ENCODE results near the gene MRPS2. TPM values are rescaled to one million over a fixed set of nuclear protein-coding genes. Genes with fewer than 3 reads are reported as not detected.
"Not testable (repeated sequence)": the region's sequence is repeated elsewhere in the genome, so short reads cannot be mapped to it uniquely, and the experiment has no call there.

MRPS2 gene
- total RNA-seq, 1 donor from 2014 or later = 23.4 TPM

DNA sequence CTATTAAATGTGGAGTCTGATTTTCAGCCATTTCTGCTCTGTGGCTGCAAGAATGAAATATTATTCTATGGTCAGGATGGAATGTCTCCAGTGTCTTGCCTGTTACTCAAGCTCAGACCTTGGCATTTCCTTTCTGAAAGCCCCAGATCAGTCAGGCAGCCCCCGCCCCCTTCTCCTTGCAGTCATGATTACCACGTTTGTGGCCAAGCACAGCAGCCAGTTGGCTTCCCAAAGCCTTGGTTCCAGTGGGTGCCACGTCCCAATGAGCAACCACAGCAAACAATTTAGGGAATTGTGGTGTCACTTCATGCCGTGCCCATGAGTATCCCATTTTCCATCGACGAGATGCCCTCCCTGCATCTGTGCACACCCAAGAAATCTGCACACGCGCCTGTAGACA is 35.7 kb downstream of the MRPS2 start:
- Mint-ChIP-seq H3K4me1 (no peaks in the 10 kb centered on the region), H3K27me3 (ENCODE audit: insufficient read depth, low read depth) (peaks cover 17% of the 10 kb centered on the region), H3K4me3 (no peak overlapping the region), H3K27ac (no peak overlapping the region), H3K36me3 (no peaks in the 10 kb centered on the region), H3K9me3 (no peaks in the 10 kb centered on the region)
- TF ChIP-seq EZH2phosphoT487 (IDR thresholded peaks at IDR 0.05) (no peak), EZH2 (IDR thresholded peaks at IDR 0.05) (no peak)
- TF ChIP-seq, protein P1, sequence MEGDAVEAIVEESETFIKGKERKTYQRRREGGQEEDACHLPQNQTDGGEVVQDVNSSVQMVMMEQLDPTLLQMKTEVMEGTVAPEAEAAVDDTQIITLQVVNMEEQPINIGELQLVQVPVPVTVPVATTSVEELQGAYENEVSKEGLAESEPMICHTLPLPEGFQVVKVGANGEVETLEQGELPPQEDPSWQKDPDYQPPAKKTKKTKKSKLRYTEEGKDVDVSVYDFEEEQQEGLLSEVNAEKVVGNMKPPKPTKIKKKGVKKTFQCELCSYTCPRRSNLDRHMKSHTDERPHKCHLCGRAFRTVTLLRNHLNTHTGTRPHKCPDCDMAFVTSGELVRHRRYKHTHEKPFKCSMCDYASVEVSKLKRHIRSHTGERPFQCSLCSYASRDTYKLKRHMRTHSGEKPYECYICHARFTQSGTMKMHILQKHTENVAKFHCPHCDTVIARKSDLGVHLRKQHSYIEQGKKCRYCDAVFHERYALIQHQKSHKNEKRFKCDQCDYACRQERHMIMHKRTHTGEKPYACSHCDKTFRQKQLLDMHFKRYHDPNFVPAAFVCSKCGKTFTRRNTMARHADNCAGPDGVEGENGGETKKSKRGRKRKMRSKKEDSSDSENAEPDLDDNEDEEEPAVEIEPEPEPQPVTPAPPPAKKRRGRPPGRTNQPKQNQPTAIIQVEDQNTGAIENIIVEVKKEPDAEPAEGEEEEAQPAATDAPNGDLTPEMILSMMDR (IDR thresholded peaks at IDR 0.05) = no peak
- Histone ChIP-seq H3K4me2 (no peak overlapping the region), H3K9ac (no peak overlapping the region), H3K9me3 (ENCODE audit: low read depth) (no peaks in the 10 kb centered on the region), H3F3A (ENCODE audit: low read depth) (no peaks in the 10 kb centered on the region), H3K36me3 (no peaks in the 10 kb centered on the region), H3K4me1 (no peaks in the 10 kb centered on the region), H4K20me1 (ENCODE audit: low read depth) (no peaks in the 10 kb centered on the region), H2AFZ (replicated peaks) (no peak overlapping the region), H3K4me3 (no peak overlapping the region), H3K27ac (no peak overlapping the region), H3K27me3 (no peaks in the 10 kb centered on the region), H3K79me2 (ENCODE audit: low read depth) (no peaks in the 10 kb centered on the region)
- DNase-seq (ENCODE audit: low spot score) = no peak

GRCh38 chr9:135543262-135543894 is 42.9 kb downstream of the MRPS2 start:
- H3K4me3 ChIP-seq; H3F3A ChIP-seq (ENCODE audit: low read depth); H3K27me3 ChIP-seq; DNase-seq (ENCODE audit: low spot score); H3K9ac ChIP-seq; H4K20me1 ChIP-seq (ENCODE audit: low read depth); H3K27ac Mint-ChIP-seq; H2AFZ ChIP-seq (replicated peaks); H3K9me3 Mint-ChIP-seq; H3K4me3 Mint-ChIP-seq; H3K9me3 ChIP-seq (ENCODE audit: low read depth); H3K4me2 ChIP-seq; H3K36me3 Mint-ChIP-seq; H3K4me1 ChIP-seq; H3K27ac ChIP-seq; H3K4me1 Mint-ChIP-seq; H3K36me3 ChIP-seq; H3K79me2 ChIP-seq (ENCODE audit: low read depth): not testable (repeated sequence)
- peaks cover 12% of the 10 kb centered on the region for H3K27me3 Mint-ChIP-seq (ENCODE audit: insufficient read depth, low read depth)

GRCh38 chr9:135544981-135545635 is 44.6 kb downstream of the MRPS2 start:
- no peaks in the 10 kb centered on the region for H3K79me2 ChIP-seq (ENCODE audit: low read depth)
- no peaks in the 10 kb centered on the region for H3K27me3 ChIP-seq
- peaks cover 6% of the 10 kb centered on the region for H3K27me3 Mint-ChIP-seq (ENCODE audit: insufficient read depth, low read depth)
- no peaks in the 10 kb centered on the region for H3K4me1 Mint-ChIP-seq
- H3K36me3 Mint-ChIP-seq = no peaks in the 10 kb centered on the region
- H4K20me1 ChIP-seq (ENCODE audit: low read depth) = no peaks in the 10 kb centered on the region
- no peak overlapping the region for H3K9ac ChIP-seq
- no peaks in the 10 kb centered on the region for H3K9me3 ChIP-seq (ENCODE audit: low read depth)
- H3K4me3 Mint-ChIP-seq = no peak overlapping the region
- H3K27ac ChIP-seq = no peak overlapping the region
- no peak overlapping the region for H3K4me3 ChIP-seq
- H2AFZ ChIP-seq (replicated peaks) = no peak overlapping the region
- H3K4me2 ChIP-seq = no peak overlapping the region
- TF ChIP-seq EZH2 (IDR thresholded peaks at IDR 0.05) (no peak), EZH2phosphoT487 (IDR thresholded peaks at IDR 0.05) (no peak)
- TF ChIP-seq, protein P1 (IDR thresholded peaks at IDR 0.05) = no peak
- H3K27ac Mint-ChIP-seq = no peak overlapping the region
- no peak for DNase-seq (ENCODE audit: low spot score)
- no peaks in the 10 kb centered on the region for H3F3A ChIP-seq (ENCODE audit: low read depth)
- peaks cover 2% of the 10 kb centered on the region for H3K9me3 Mint-ChIP-seq
- no peaks in the 10 kb centered on the region for H3K4me1 ChIP-seq
- no peaks in the 10 kb centered on the region for H3K36me3 ChIP-seq

DNA sequence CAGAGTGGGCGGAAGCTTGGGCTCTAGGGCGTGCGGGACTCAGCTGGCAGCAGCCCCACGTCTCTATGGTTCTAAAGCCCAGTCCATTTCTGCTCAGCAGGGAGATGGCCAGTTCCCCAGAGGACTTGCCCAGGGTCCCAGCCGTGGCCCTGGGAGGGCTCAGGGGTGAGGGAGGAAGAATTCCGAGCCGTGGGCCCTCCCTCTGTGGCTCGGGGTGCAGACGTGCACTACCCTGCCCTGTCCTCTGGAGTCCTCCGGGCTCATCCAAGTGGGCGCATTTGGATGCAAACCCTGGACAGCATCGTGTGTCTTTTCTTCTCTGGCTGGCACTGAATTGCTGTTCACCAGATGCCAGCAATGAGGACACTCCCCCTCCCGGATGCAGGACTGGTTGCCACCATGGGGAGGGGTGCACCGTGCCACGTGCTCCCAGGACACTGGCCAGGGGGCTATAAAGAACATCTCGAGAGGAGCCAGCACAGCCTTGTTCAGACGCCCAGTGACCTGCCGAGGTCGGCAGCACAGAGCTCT is 45.2 kb downstream of the MRPS2 start, which contains the start of gene OBP2A:
Gene OBP2A, plus strand, starts transcription at position 481 of the 531 bp plus-strand sequence. CDS start 55 bp downstream, outside the sequence.
- H3K27me3 ChIP-seq; H3K4me2 ChIP-seq; H3K27ac Mint-ChIP-seq; H3K9ac ChIP-seq; H3K4me1 ChIP-seq; H3K9me3 Mint-ChIP-seq; H2AFZ ChIP-seq (replicated peaks); H3K4me3 ChIP-seq; H3K4me3 Mint-ChIP-seq; H3K36me3 ChIP-seq; H3K36me3 Mint-ChIP-seq; H3K27me3 Mint-ChIP-seq (ENCODE audit: insufficient read depth, low read depth); H3K79me2 ChIP-seq (ENCODE audit: low read depth); H4K20me1 ChIP-seq (ENCODE audit: low read depth); H3K27ac ChIP-seq; H3K9me3 ChIP-seq (ENCODE audit: low read depth); H3K4me1 Mint-ChIP-seq; DNase-seq (ENCODE audit: low spot score); H3F3A ChIP-seq (ENCODE audit: low read depth): not testable (repeated sequence)

- not testable (repeated sequence) for H3K9me3 Mint-ChIP-seq; H3K27me3 Mint-ChIP-seq (ENCODE audit: insufficient read depth, low read depth); H3F3A ChIP-seq (ENCODE audit: low read depth); H3K4me1 ChIP-seq; H3K36me3 Mint-ChIP-seq; H3K4me3 Mint-ChIP-seq; H3K79me2 ChIP-seq (ENCODE audit: low read depth); H3K27me3 ChIP-seq; H4K20me1 ChIP-seq (ENCODE audit: low read depth); H3K4me2 ChIP-seq; H3K27ac ChIP-seq; H3K9me3 ChIP-seq (ENCODE audit: low read depth); H3K4me3 ChIP-seq; H3K9ac ChIP-seq; H3K27ac Mint-ChIP-seq; H2AFZ ChIP-seq (replicated peaks); H3K36me3 ChIP-seq; DNase-seq (ENCODE audit: low spot score); H3K4me1 Mint-ChIP-seq
These were observed 46.5 kb downstream of the MRPS2 start for GRCh38 chr9:135546792-135547617.

Measured in neural progenitor cell (in vitro differentiated cells).